CD4-positive, CD25-positive, alpha-beta regulatory T cell (primary cell): ENCODE measurements around the gene TMEM115. TPM values are rescaled to one million over a fixed set of nuclear protein-coding genes. Genes with fewer than 3 reads are reported as not detected.

ENCODE experiments used
- ATAC-seq, 2 donors: fragments of 150-1000 bp; cut with Tn5 transposase; one replicate each; pipeline ENCODE4 v1.10.0; 2021; ENCODE audit warnings: low read depth in 2 of 2, moderate number of reproducible peaks in 2 of 2, moderate library complexity in 1 of 2
- DNase-seq, 3 donors: peaks; one replicate each; pipeline versions ENCODE4 v3.0.0 to v3.0.0-alpha.2; 2012 to 2022; ENCODE audit warnings: mixed read lengths in 1 of 3
- H3K27ac ChIP-seq: one replicate; pipeline ENCODE4 v1.7.0; 2013; ENCODE audit warnings: mild to moderate bottlenecking, low read length; ENCODE audit not compliant: insufficient read depth, poor library complexity, severe bottlenecking
- H3K27me3 ChIP-seq: one replicate; pipeline ENCODE4 v1.7.0; 2013; ENCODE audit warnings: low read length; ENCODE audit not compliant: control insufficient read depth, insufficient read depth
- H3K36me3 ChIP-seq: one replicate; pipeline ENCODE4 v1.7.0; 2013; ENCODE audit warnings: mild to moderate bottlenecking, low read length, moderate library complexity; ENCODE audit not compliant: control insufficient read depth, insufficient read depth
- H3K4me1 ChIP-seq: 2 replicates; pipeline ENCODE4 v1.7.0; 2013; ENCODE audit warnings: mild to moderate bottlenecking, low read length; ENCODE audit not compliant: insufficient read depth, control insufficient read depth, poor library complexity, severe bottlenecking
- H3K4me3 ChIP-seq: one replicate; pipeline ENCODE4 v1.7.0; 2013; ENCODE audit warnings: low read depth, mild to moderate bottlenecking, low read length, moderate library complexity
- H3K9me3 ChIP-seq, 2 experiments: 1 replicate in 1 of 2; 2 replicates in 1 of 2; pipeline ENCODE4 v1.7.0; 2013; ENCODE audit warnings: low read length in 2 of 2, mild to moderate bottlenecking in 1 of 2, moderate library complexity in 1 of 2; ENCODE audit not compliant: control insufficient read depth in 2 of 2
- H3K27ac Mint-ChIP-seq, 3 donors: one replicate each; pipeline ENCODE4 v1.8.0; 2020 to 2022; ENCODE audit warnings: mild to moderate bottlenecking in 3 of 3, mixed read lengths in 3 of 3, moderate library complexity in 2 of 3
- H3K27me3 Mint-ChIP-seq: one replicate; pipeline ENCODE4 v1.8.0; 2022; ENCODE audit warnings: mild to moderate bottlenecking, mixed read lengths
- H3K36me3 Mint-ChIP-seq: one replicate; pipeline ENCODE4 v1.8.0; 2020; ENCODE audit warnings: mixed read lengths
- H3K4me1 Mint-ChIP-seq, 4 donors: one replicate each; pipeline ENCODE4 v1.8.0; 2020 to 2022; ENCODE audit warnings: mixed read lengths in 4 of 4, mild to moderate bottlenecking in 1 of 4
- H3K4me3 Mint-ChIP-seq, 4 donors: one replicate each; pipeline ENCODE4 v1.8.0; 2020 to 2022; ENCODE audit warnings: mild to moderate bottlenecking in 4 of 4, mixed read lengths in 4 of 4, moderate library complexity in 3 of 4
- H3K9me3 Mint-ChIP-seq, 7 donors: one replicate each; pipeline ENCODE4 v1.8.0; 2020 to 2022; ENCODE audit warnings: mixed read lengths in 7 of 7, mild to moderate bottlenecking in 3 of 7, moderate library complexity in 2 of 7
- polyA plus RNA-seq, 4 donors: library from polyadenylated mRNA; unstranded; fragments of 300-500 nt; fragmentation: Illumina TruSeq; gene quantifications; one replicate each; pipeline ENCODE4 v1.2.3, GENCODE V29; 2021
- total RNA-seq: library from RNA; stranded (reverse); gene quantifications from one replicate; pipeline ENCODE4 v1.2.3, GENCODE V29; 2022

Gene TMEM115
- total and polyA plus RNA-seq, 5 donors from 2014 or later = 18.3 to 38.6 (median 36.3) TPM

- no peaks in the 10 kb centered on the region for H3K27me3 Mint-ChIP-seq
- Histone ChIP-seq H3K4me1 (peaks cover 54% of the 10 kb centered on the region), H3K27me3 (no peaks in the 10 kb centered on the region), H3K4me3 (peak overlapping the region; percentile 34), H3K27ac (peak overlapping the region; percentile 96), H3K9me3 (no peaks in the 10 kb centered on the region), H3K36me3 (peaks cover 29% of the 10 kb centered on the region)
- H3K9me3 Mint-ChIP-seq = peaks cover 0 to 3% (median 0%) of the 10 kb centered on the region in 7 donors
- H3K4me1 Mint-ChIP-seq = peaks cover 20 to 67% (median 40%) of the 10 kb centered on the region in 4 donors
- peaks cover 3% of the 10 kb centered on the region for H3K36me3 Mint-ChIP-seq
- ATAC-seq (no peak), DNase-seq (no peak)
- peak overlapping the region; percentile 93 to 96 (median 93) for H3K27ac Mint-ChIP-seq
- H3K4me3 Mint-ChIP-seq = peak overlapping the region; percentile 69 to 97 (median 87)
Observed at GRCh38 chr3:50334339-50335075, 24.8 kb downstream of the TMEM115 start.

DNA sequence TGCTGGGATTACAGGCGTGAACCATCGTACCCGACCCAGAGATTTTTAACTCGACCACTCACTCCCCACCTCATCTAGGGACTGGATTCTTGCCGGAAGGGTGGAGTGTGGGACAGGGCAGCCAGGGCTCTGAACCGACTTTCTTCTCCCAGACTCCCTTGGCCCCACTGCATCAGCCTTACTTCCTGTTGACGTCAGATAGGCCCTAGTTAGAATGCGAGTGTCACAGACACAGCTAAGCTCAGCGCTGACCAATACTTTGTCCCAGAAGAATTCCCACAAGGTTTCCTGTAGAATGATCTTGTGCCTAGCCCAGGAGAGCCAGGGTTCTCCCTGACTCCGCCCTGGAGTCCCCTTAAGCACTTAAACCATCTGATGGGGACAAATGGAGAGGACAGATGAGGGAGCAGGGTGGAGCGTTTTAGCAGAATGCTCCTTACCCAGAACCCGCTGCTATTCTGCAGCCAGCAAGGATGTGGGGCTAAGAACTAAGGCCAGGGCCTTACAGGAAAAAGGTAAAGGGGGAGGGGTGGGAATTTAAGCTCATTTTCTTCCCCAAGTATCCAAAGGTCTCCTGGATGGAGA is 25.5 kb downstream of the TMEM115 start:
- H3K27ac ChIP-seq = peak overlapping the region; percentile 96
- no peak for DNase-seq
- peaks cover 47% of the 10 kb centered on the region for H3K4me1 ChIP-seq
- no peaks in the 10 kb centered on the region for H3K27me3 ChIP-seq
- Mint-ChIP-seq H3K4me1 (peaks cover 17 to 61% (median 35%) of the 10 kb centered on the region in 4 donors), H3K27ac (peak overlapping the region; percentile 93 to 96 (median 93)), H3K27me3 (no peaks in the 10 kb centered on the region), H3K9me3 (peaks cover 0 to 3% (median 0%) of the 10 kb centered on the region in 7 donors), H3K36me3 (peaks cover 3% of the 10 kb centered on the region), H3K4me3 (peak overlapping the region; percentile 69 to 97 (median 87))
- no peak for ATAC-seq
- peaks cover 29% of the 10 kb centered on the region for H3K36me3 ChIP-seq
- peak overlapping the region; percentile 40 for H3K4me3 ChIP-seq
- no peaks in the 10 kb centered on the region for H3K9me3 ChIP-seq

DNA sequence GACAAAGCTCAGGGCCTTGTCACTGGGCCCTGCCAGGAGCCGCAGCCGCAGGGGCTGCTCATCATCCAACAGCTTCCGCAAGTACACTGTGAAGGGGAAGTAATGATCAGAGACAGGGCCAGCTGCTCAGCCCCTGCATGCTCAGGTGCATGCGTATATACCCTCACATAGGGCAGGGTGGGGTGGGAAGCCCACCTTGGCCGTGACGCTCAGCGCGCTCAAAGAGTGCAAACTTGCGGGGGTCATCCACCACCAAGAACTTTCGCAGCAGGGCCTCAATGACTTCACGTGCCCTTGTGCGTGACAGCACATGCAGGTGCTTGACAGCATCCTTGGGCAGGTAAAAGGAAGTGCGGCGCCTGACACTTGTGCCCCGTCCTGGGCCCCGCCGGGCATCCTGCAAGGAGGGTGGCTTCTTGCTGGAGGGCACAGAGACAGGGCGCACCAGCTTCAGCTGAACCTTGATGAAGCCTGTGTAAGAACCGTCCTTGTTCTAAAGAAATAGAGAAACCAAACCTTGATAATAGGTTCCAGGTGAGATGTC is 27.9 kb downstream of the TMEM115 start:
- H3K27ac ChIP-seq = no peak overlapping the region
- H3K27me3 Mint-ChIP-seq = no peaks in the 10 kb centered on the region
- DNase-seq (no peak), ATAC-seq (no peak)
- H3K4me1 Mint-ChIP-seq = peaks cover 10 to 60% (median 24%) of the 10 kb centered on the region in 4 donors
- H3K9me3 Mint-ChIP-seq = no peaks in the 10 kb centered on the region
- H3K4me3 Mint-ChIP-seq = peak overlapping the region in 2 of 4 donors; percentile 58 to 71
- peak overlapping the region in 1 of 3 donors; percentile 38 for H3K27ac Mint-ChIP-seq
- no peaks in the 10 kb centered on the region for H3K27me3 ChIP-seq
- peaks cover 44% of the 10 kb centered on the region for H3K4me1 ChIP-seq
- no peaks in the 10 kb centered on the region for H3K9me3 ChIP-seq
- peaks cover 29% of the 10 kb centered on the region for H3K36me3 ChIP-seq
- no peak overlapping the region for H3K4me3 ChIP-seq
- H3K36me3 Mint-ChIP-seq = peaks cover 10% of the 10 kb centered on the region

- Mint-ChIP-seq H3K36me3 (peaks cover 10% of the 10 kb centered on the region), H3K9me3 (no peaks in the 10 kb centered on the region), H3K27ac (no peak overlapping the region), H3K4me1 (peaks cover 5 to 52% (median 16%) of the 10 kb centered on the region in 4 donors), H3K27me3 (no peaks in the 10 kb centered on the region), H3K4me3 (peak overlapping the region in 1 of 4 donors; percentile 52)
- DNase-seq = no peak
- no peak overlapping the region for H3K4me3 ChIP-seq
- no peak overlapping the region for H3K27ac ChIP-seq
- ATAC-seq = no peak
- peaks cover 33% of the 10 kb centered on the region for H3K4me1 ChIP-seq
- H3K27me3 ChIP-seq = no peaks in the 10 kb centered on the region
- H3K36me3 ChIP-seq = peaks cover 38% of the 10 kb centered on the region
- no peaks in the 10 kb centered on the region for H3K9me3 ChIP-seq
Observed at GRCh38 chr3:50330330-50330729, 29.0 kb downstream of the TMEM115 start.

DNA sequence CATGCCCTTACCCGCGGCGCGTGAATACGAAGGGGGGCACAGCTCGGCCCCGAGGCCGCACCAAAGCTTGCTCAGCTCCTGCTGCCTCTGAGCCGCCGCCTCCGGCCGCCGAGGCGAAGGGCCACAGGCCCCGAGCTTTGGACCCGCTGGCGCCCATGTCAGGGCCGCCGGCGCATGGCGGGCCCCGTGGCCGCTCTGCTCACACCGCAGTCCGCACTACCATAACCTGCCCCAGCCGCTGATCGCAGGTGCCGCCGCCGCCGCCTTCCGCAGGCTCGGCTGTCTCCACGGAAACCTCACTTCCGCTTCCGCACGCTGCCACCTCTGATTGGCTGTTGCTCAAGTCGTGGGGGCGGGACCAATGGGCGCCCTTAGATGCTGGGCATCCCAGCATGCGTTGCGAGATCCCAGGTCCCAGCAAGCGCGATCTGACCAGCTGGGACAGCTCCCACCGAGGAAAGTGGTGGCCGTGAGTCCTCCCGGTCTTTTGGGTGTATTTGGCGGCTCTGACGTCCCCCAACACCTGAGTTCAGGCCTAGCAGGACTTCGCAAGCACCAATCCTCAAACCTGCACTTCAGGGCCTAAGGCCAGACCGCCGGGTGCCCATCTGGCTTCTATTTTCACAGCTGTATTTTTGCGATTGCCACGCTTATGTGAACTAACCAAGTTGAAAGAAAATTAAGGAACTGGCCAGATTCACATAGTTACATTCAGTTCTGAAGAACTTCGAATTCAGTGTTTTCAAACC is 31.2 kb downstream of the TMEM115 start, which contains the start of gene TUSC2:
TUSC2 (minus strand) TSS at position 281 of the 749 bp plus-strand sequence; CDS start at position 157, 124 bp downstream.
- DNase-seq (peak; percentile 94 to 98 (median 94)), ATAC-seq (peak; percentile 93 to 94)
- peaks cover 39% of the 10 kb centered on the region for H3K36me3 ChIP-seq
- peak within 1 kb of the TSS; percentile 69 for H3K4me3 ChIP-seq
- Mint-ChIP-seq H3K27me3 (no peaks in the 10 kb centered on the region), H3K4me1 (peaks cover 2 to 44% (median 11%) of the 10 kb centered on the region in 4 donors), H3K9me3 (no peaks in the 10 kb centered on the region), H3K27ac (peak within 1 kb of the TSS; percentile 86 to 95 (median 95)), H3K4me3 (peak within 1 kb of the TSS; percentile 92 to 96 (median 94)), H3K36me3 (peaks cover 10% of the 10 kb centered on the region)
- H3K27me3 ChIP-seq = no peaks in the 10 kb centered on the region
- H3K4me1 ChIP-seq = peaks cover 18% of the 10 kb centered on the region
- H3K9me3 ChIP-seq = no peaks in the 10 kb centered on the region
- H3K27ac ChIP-seq = peak within 1 kb of the TSS; percentile 85

DNA sequence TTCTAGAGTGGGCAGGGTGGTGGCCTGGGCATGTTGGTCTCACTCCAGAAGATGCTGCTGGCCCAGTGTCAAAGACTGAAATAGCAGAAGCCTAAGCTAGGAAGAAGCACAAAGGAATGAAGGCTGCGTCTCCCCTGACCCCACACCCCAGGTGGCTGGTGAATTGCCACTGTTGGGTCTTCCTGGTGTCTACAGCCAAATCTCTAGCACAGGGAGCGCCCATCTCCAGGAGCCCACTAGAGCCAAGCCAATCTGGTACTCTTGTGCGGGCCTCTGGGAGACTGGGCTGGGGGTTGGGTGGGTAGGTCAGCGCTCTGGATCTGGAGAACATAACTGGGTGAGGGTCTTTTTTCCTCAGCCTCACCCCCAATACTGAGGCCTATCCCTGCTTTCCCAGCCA is 32.2 kb downstream of the TMEM115 start:
- H3K9me3 Mint-ChIP-seq = no peaks in the 10 kb centered on the region
- H3K27ac ChIP-seq = peak overlapping the region; percentile 85
- H3K4me1 Mint-ChIP-seq = peaks cover 2 to 41% (median 11%) of the 10 kb centered on the region in 4 donors
- no peaks in the 10 kb centered on the region for H3K27me3 ChIP-seq
- peak overlapping the region; percentile 91 to 96 (median 93) for H3K4me3 Mint-ChIP-seq
- H3K9me3 ChIP-seq = no peaks in the 10 kb centered on the region
- H3K4me3 ChIP-seq = peak overlapping the region; percentile 58
- peaks cover 10% of the 10 kb centered on the region for H3K36me3 Mint-ChIP-seq
- ATAC-seq (no peak), DNase-seq (no peak)
- peak overlapping the region in 2 of 3 donors; percentile 51 to 95 for H3K27ac Mint-ChIP-seq
- no peaks in the 10 kb centered on the region for H3K27me3 Mint-ChIP-seq
- peaks cover 22% of the 10 kb centered on the region for H3K4me1 ChIP-seq
- H3K36me3 ChIP-seq = peaks cover 35% of the 10 kb centered on the region

DNA sequence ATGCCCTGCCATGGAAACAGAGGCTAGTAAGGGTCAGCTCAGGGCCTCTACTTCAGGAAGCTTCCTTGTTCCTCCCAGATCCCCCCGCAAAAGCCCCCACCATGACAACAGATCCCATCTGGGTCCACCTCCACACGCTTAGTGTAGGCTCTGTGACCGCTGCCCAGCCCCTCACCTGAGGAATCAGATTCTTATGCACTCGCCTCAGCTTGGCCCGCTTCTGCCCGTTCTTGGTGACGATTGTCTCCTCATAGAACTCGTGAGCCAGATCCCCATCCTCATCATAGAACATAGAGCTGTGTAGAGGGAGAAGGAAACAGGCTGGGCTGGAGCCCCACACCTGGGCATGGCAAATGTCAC is 33.2 kb downstream of the TMEM115 start:
- peaks cover 8% of the 10 kb centered on the region for H3K36me3 Mint-ChIP-seq
- ATAC-seq (no peak), DNase-seq (no peak)
- Histone ChIP-seq H3K27ac (no peak overlapping the region), H3K36me3 (peaks cover 26% of the 10 kb centered on the region), H3K4me1 (peaks cover 29% of the 10 kb centered on the region), H3K9me3 (no peaks in the 10 kb centered on the region), H3K4me3 (no peak overlapping the region), H3K27me3 (no peaks in the 10 kb centered on the region)
- no peaks in the 10 kb centered on the region for H3K9me3 Mint-ChIP-seq
- H3K4me1 Mint-ChIP-seq = peaks cover 2 to 40% (median 11%) of the 10 kb centered on the region in 4 donors
- no peak overlapping the region for H3K27ac Mint-ChIP-seq
- H3K27me3 Mint-ChIP-seq = no peaks in the 10 kb centered on the region
- peak overlapping the region; percentile 91 to 96 (median 93) for H3K4me3 Mint-ChIP-seq
